HEK293 (cell line): ENCODE measurements around the gene NEK9.

Experiments used
- CTCF ChIA-PET: fragments of 350-600 bp; formaldehyde crosslinking; extraction: SDS; loops from one replicate; lab custom pipeline; 2021; ENCODE audit warnings: antibody characterized with exemption; lab: Yijun Ruan, JAX
- POLR2A ChIA-PET: fragments of 300-600 bp; formaldehyde crosslinking; extraction: SDS; loops from one replicate; lab custom pipeline; 2020; ENCODE audit warnings: antibody characterized with exemption, inconsistent platforms; lab: Yijun Ruan, JAX
- H3K27ac ChIP-seq: fragments of 200-500 bp; sonication (Bioruptor generic); 2 replicates; pipeline ENCODE4 v1.5.1; 2014; ENCODE audit warnings: low read depth, low read length, control low read depth, inconsistent platforms; ENCODE audit errors: extremely low read depth
- H3K36me3 ChIP-seq, 2 experiments: fragments of 200-500 bp in 1 of 2; sonication (Bioruptor generic) in 1 of 2; 1 replicate in 1 of 2; 2 replicates in 1 of 2; pipeline ENCODE4 v1.5.1; 2014 to 2017; ENCODE audit warnings: inconsistent platforms in 2 of 2, low read length in 2 of 2; ENCODE audit not compliant: control insufficient read depth in 2 of 2, insufficient read depth in 1 of 2
- H3K4me1 ChIP-seq: fragments of 200-500 bp; sonication (Bioruptor generic); 2 replicates; pipeline ENCODE4 v1.5.1; 2014; ENCODE audit warnings: mild to moderate bottlenecking, low read length, inconsistent platforms; ENCODE audit not compliant: control insufficient read depth, insufficient read depth
- H3K4me3 ChIP-seq: 2 replicates; pipeline ENCODE4 v1.5.1; 2011; ENCODE audit warnings: low read depth, mild to moderate bottlenecking, control low read depth, low read length, moderate library complexity
- H3K9me3 ChIP-seq: fragments of 200-500 bp; sonication (Bioruptor generic); 2 replicates; pipeline ENCODE4 v1.5.1; 2014; ENCODE audit warnings: low read depth, low read length, inconsistent platforms; ENCODE audit not compliant: control insufficient read depth, insufficient read depth
- GLIS1 ChIP-seq: fragments of 450-650 bp; formaldehyde crosslinking; IDR thresholded peaks from 2 replicates; pipeline ENCODE4 v1.5.1; 2016; ENCODE audit warnings: missing biosample characterization, missing genetic modification characterization
- GLIS2 ChIP-seq: fragments of 450-650 bp; formaldehyde crosslinking; IDR thresholded peaks from 2 replicates; pipeline ENCODE4 v1.5.1; 2016; ENCODE audit warnings: missing biosample characterization, missing genetic modification characterization
- IKZF3 ChIP-seq: fragments of 450-650 bp; IDR thresholded peaks from 2 replicates; pipeline ENCODE4 v1.5.0; 2018; ENCODE audit warnings: missing biosample characterization, mild to moderate bottlenecking, missing genetic modification characterization, moderate library complexity
- KLF16 ChIP-seq: fragments of 450-650 bp; formaldehyde crosslinking; IDR thresholded peaks from 2 replicates; pipeline ENCODE4 v1.5.1; 2017; ENCODE audit warnings: missing biosample characterization, missing genetic modification characterization
- KLF7 ChIP-seq: fragments of 450-650 bp; formaldehyde crosslinking; IDR thresholded peaks from 2 replicates; pipeline ENCODE4 v1.5.1; 2016; ENCODE audit warnings: missing biosample characterization, missing genetic modification characterization, borderline replicate concordance
- SALL2 ChIP-seq: fragments of 450-650 bp; formaldehyde crosslinking; IDR thresholded peaks from 2 replicates; pipeline ENCODE4 v1.5.0; 2017; ENCODE audit warnings: missing biosample characterization, mild to moderate bottlenecking, missing genetic modification characterization, borderline replicate concordance
- ZNF121 ChIP-seq: fragments of 450-650 bp; formaldehyde crosslinking; IDR thresholded peaks from 2 replicates; pipeline ENCODE4 v1.5.1; 2016; ENCODE audit warnings: missing biosample characterization, missing genetic modification characterization
- ZNF175 ChIP-seq: fragments of 450-650 bp; formaldehyde crosslinking; IDR thresholded peaks from 2 replicates; pipeline ENCODE4 v1.5.1; 2016; ENCODE audit warnings: missing biosample characterization, missing genetic modification characterization
- ZNF341 ChIP-seq: fragments of 450-650 bp; formaldehyde crosslinking; IDR thresholded peaks from 2 replicates; pipeline ENCODE4; 2016; ENCODE audit warnings: low read depth, missing biosample characterization, missing genetic modification characterization
- ZNF514 ChIP-seq: fragments of 450-650 bp; formaldehyde crosslinking; IDR thresholded peaks from 2 replicates; pipeline ENCODE4 v1.5.1; 2016; ENCODE audit warnings: missing biosample characterization, missing genetic modification characterization
- ZNF529 ChIP-seq: fragments of 450-650 bp; formaldehyde crosslinking; IDR thresholded peaks from 2 replicates; pipeline ENCODE4 v1.5.1; 2017; ENCODE audit warnings: missing genetic modification characterization, missing biosample characterization; ENCODE audit not compliant: insufficient replicate concordance
- ZNF621 ChIP-seq: fragments of 450-650 bp; formaldehyde crosslinking; IDR thresholded peaks from 2 replicates; pipeline ENCODE4 v1.5.1; 2017; ENCODE audit warnings: missing biosample characterization, missing genetic modification characterization
- ZNF623 ChIP-seq: fragments of 450-650 bp; formaldehyde crosslinking; IDR thresholded peaks from 2 replicates; pipeline ENCODE4 v1.5.1; 2016; ENCODE audit warnings: missing biosample characterization, missing genetic modification characterization
- ZNF629 ChIP-seq: fragments of 450-650 bp; formaldehyde crosslinking; IDR thresholded peaks from 2 replicates; pipeline ENCODE4 v1.5.1; 2017; ENCODE audit warnings: missing biosample characterization, missing genetic modification characterization
- ZNF830 ChIP-seq: fragments of 450-650 bp; IDR thresholded peaks from 2 replicates; pipeline ENCODE4 v1.5.0; 2018; ENCODE audit warnings: missing biosample characterization, missing genetic modification characterization, low read depth, mild to moderate bottlenecking, moderate library complexity
- TF ChIP-seq, protein P1 (sequence below): fragments of 450-650 bp; formaldehyde crosslinking; IDR thresholded peaks from 2 replicates; pipeline ENCODE4 v1.5.1; 2016; ENCODE audit warnings: missing biosample characterization, missing genetic modification characterization

Gene NEK9

DNA sequence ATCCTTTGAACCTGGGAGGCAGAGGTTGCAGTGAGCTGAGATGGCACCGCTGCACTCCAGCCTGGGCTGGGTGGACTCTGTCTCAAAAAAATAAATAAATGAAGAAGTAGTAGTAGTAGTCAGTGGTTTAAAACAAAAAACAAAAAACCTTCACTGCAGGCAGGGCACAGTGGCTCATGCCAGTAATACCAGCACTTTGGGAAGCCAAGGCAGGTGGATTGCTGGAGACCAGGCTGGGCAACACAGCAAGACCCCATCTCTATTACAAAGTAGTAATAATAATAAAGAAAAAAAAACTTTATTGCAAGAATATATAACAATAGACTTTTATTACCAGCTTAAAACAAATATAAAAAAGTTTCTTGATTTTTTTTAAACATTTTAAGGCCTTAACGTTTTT is 13.8 kb upstream of the NEK9 start:
- Histone ChIP-seq H3K36me3 (peaks cover 3 to 15% of the 10 kb centered on the region in 2 experiments), H3K27ac (no peak overlapping the region), H3K4me1 (0 out of 2 replicates have a peak, but pooled peaks cover 3% of the 10 kb centered on the region), H3K4me3 (no peak overlapping the region), H3K9me3 (no peaks in the 10 kb centered on the region)
- TF ChIP-seq ZNF121 (tag by site-specific recombination) (peak; percentile 59), ZNF621 (no peak)
- POLR2A ChIA-PET: no interaction called here
- CTCF ChIA-PET: interaction anchor here (0.6 to 3.8 kb wide), 7 partner anchors 9 to 437 kb away, joined by 3 to 20 read pairs (median 3); no protein-coding TSS in a partner anchor

DNA sequence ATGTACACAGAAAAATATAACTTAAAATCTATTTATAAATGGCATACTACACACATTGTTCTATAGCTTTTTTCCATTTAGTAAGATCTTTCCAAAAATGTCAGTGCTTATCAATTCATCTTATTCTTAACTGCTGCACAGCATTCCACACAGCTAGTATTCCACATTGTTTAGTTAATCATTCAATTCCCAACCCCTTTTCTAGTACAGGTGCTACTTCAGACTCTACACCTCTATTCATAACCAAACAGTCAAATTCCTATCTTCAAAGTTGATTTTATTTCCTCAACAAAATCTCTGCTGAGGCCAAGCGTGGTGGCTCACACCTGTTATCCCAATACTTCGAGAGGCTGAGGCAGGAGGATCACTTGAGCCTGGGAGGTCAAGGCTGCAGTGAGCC is 12.3 kb upstream of the NEK9 start:
- 0 out of 2 replicates have a peak, but pooled peaks cover 3% of the 10 kb centered on the region for H3K4me1 ChIP-seq
- no peak overlapping the region for H3K4me3 ChIP-seq
- H3K9me3 ChIP-seq: no peaks in the 10 kb centered on the region
- peaks cover 5 to 20% of the 10 kb centered on the region in 2 experiments for H3K36me3 ChIP-seq
- no peak for TF ChIP-seq ZNF629 (tag by site-specific recombination)
- TF ChIP-seq ZNF830 (tag by site-specific recombination): no peak
- TF ChIP-seq GLIS1 (tag by site-specific recombination): no peak
- H3K27ac ChIP-seq: no peak overlapping the region
- ChIA-PET CTCF (interaction anchor here (0.7 to 5.4 kb wide), 2 partner anchors 156 to 308 kb away, joined by 6 to 31 read pairs; no protein-coding TSS in a partner anchor), POLR2A (interaction anchor here (1.5 kb wide), 1 partner anchor 12 kb away, joined by 6 read pairs; the partner anchor contains the start of gene NEK9)

DNA sequence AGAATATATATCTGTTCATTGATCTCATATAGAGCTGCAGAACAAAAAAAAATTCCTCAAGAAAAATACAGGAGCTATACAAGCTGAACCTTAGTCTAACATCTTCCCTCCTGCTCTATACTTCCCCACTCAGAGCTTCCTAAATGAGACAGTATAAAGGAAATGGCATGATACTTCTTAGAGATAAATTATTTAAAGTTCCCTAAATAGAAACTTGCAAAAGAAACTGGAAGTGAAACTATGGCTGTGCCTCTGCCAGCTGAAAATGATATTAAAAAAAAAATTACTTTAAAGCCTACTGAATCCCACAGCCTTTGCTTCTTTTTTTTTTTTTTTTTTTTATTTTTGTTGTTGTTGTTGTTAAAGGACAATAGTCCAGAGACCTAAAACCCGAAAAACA is 11.6 kb upstream of the NEK9 start:
- H3K9me3 ChIP-seq: no peaks in the 10 kb centered on the region
- 0 out of 2 replicates have a peak, but pooled peaks cover 3% of the 10 kb centered on the region for H3K4me1 ChIP-seq
- no peak for TF ChIP-seq IKZF3 (tag by site-specific recombination)
- TF ChIP-seq ZNF623 (tag by site-specific recombination): no peak
- no peak for TF ChIP-seq KLF7 (tag by site-specific recombination)
- TF ChIP-seq ZNF514 (tag by site-specific recombination): no peak
- no peak for TF ChIP-seq SALL2 (tag by site-specific recombination)
- TF ChIP-seq, protein P1, sequence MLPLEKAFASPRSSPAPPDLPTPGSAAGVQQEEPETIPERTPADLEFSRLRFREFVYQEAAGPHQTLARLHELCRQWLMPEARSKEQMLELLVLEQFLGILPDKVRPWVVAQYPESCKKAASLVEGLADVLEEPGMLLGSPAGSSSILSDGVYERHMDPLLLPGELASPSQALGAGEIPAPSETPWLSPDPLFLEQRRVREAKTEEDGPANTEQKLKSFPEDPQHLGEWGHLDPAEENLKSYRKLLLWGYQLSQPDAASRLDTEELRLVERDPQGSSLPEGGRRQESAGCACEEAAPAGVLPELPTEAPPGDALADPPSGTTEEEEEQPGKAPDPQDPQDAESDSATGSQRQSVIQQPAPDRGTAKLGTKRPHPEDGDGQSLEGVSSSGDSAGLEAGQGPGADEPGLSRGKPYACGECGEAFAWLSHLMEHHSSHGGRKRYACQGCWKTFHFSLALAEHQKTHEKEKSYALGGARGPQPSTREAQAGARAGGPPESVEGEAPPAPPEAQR (tag by site-specific recombination): no peak
- no peak for TF ChIP-seq ZNF175 (tag by site-specific recombination)
- no peak for TF ChIP-seq ZNF529 (tag by site-specific recombination)
- CTCF ChIA-PET: interaction anchor here (0.6 to 5.4 kb wide), 5 partner anchors 17 to 157 kb away, joined by 3 to 31 read pairs (median 3); no protein-coding TSS in a partner anchor
- POLR2A ChIA-PET: interaction anchor here (1.5 kb wide), 1 partner anchor 11 kb away, joined by 6 read pairs; the partner anchor contains the start of gene NEK9
- peaks cover 11 to 24% of the 10 kb centered on the region in 2 experiments for H3K36me3 ChIP-seq
- no peak overlapping the region for H3K4me3 ChIP-seq
- no peak overlapping the region for H3K27ac ChIP-seq

DNA sequence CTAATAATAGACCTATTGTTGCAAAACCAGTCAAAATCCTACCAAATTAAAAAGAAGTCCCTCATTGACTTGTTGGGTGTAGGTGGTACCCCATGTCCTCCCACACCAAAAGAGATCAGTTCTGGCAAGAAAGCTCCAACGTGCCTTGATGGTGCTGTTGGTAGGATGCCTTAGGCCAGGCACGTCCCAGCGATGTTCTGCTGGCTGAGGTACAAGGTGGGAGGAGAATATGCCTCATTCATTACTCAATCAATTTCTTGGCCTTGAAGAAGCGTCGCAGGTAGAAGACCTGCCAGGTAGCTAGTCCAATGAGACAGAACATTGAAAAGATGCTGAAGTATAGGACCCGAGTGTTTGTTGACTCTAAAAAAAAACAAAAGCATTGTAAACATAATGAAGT is 7.8 kb upstream of the NEK9 start:
- Histone ChIP-seq H3K27ac (no peak overlapping the region), H3K4me1 (no peaks in the 10 kb centered on the region), H3K9me3 (no peaks in the 10 kb centered on the region), H3K36me3 (peaks cover 11 to 30% of the 10 kb centered on the region in 2 experiments), H3K4me3 (no peak overlapping the region)
- POLR2A ChIA-PET: no interaction called here
- no peak for TF ChIP-seq KLF16 (tag by site-specific recombination)
- no peak for TF ChIP-seq ZNF341 (tag by site-specific recombination)
- no peak for TF ChIP-seq GLIS2 (tag by site-specific recombination)
- CTCF ChIA-PET: interaction anchor here (0.6 to 5.4 kb wide), 6 partner anchors 161 to 426 kb away, joined by 3 to 31 read pairs (median 3); no protein-coding TSS in a partner anchor
